Esophagus muscularis mucosa (tissue), 4 donors: ENCODE data around the gene PLET1.

ENCODE experiments used
- CTCF ChIP-seq, 3 experiments: fragments of 200-600 bp in 2 of 3; fragments of 450-650 bp in 1 of 3; sonication (generic) in 2 of 3; IDR thresholded peaks; one replicate each; pipeline ENCODE4 v1.5.1; 2017 to 2019; ENCODE audit warnings: antibody characterized with exemption in 3 of 3, mild to moderate bottlenecking in 2 of 3, moderate library complexity in 1 of 3
- EP300 ChIP-seq: sonication (generic); formaldehyde crosslinking; IDR thresholded peaks from one replicate; pipeline ENCODE4 v1.6.1; 2017; ENCODE audit warnings: antibody characterized with exemption
- POLR2A ChIP-seq: fragments of 450-650 bp; IDR thresholded peaks from one replicate; pipeline ENCODE4 v1.6.1; 2017; ENCODE audit warnings: antibody characterized with exemption, moderate library complexity, mild to moderate bottlenecking, low read depth
- POLR2AphosphoS5 ChIP-seq, 2 donors: sonication (generic); formaldehyde crosslinking; IDR thresholded peaks; one replicate each; pipeline ENCODE4 v1.6.1; 2017; ENCODE audit warnings: antibody characterized with exemption in 2 of 2

DNA sequence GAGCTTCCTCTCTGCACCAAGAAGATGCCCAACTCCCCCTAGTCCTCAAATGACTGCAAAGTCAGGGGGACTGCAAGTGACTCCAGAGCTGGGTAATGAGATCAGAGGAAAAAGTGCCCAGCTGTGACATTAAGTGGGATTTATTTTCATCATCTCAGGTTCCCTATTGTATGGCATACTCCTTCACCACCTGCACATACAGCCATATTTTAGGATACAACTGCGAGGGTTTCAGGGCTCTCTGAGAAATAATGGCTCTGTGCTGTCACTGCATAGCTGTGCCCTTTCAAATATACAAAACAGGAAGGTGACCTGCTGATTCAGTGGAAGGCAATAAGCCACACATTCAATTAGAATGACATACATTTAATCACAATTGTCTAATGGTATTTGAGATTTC lies 45.6 kb upstream of the PLET1 start:
- TF ChIP-seq CTCF (IDR thresholded peaks at IDR 0.05) (no peak), POLR2A (no peak), POLR2AphosphoS5 (IDR thresholded peaks at IDR 0.05) (no peak), EP300 (no peak)
